Subcutaneous adipose tissue (tissue), 4 donors: ENCODE results near the gene TMEM184A. TPM values are rescaled to one million over a fixed set of nuclear protein-coding genes. Genes with fewer than 3 reads are reported as not detected.

Experiments
- CTCF ChIP-seq: fragments of 450-650 bp; IDR thresholded peaks from one replicate; pipeline ENCODE4 v1.5.1; 2016; ENCODE audit warnings: low read depth, mild to moderate bottlenecking, control low read depth, antibody characterized with exemption, moderate library complexity
- total RNA-seq, 4 donors: library from RNA; depleted of rRNA; stranded (reverse); fragments of >200 nt; gene quantifications; one replicate each; pipeline ENCODE4 v1.1.0, GENCODE V29; 2016

TMEM184A gene
- total RNA-seq, 4 donors from 2014 or later, result under 0.01 to 0.17 TPM; not detected in 2

- TF ChIP-seq CTCF, result no peak
These were observed 14.0 kb upstream of the TMEM184A start, which contains the start of gene PSMG3 for GRCh38 chr7:1569833-1570632. Gene PSMG3 (minus strand): TSS chr7:1570032. CDS start chr7:1569339, 693 bp downstream.

- TF ChIP-seq CTCF, result no peak
These were observed 13.4 kb upstream of the TMEM184A start for GRCh38 chr7:1569440-1569832.

GRCh38 chr7:1569016-1569415 lies 13.0 kb upstream of the TMEM184A start:
- TF ChIP-seq CTCF, result no peak

GRCh38 chr7:1567896-1568510 lies 12.0 kb upstream of the TMEM184A start:
- TF ChIP-seq CTCF, result no peak

GRCh38 chr7:1567049-1567771 lies 11.2 kb upstream of the TMEM184A start:
- no peak for TF ChIP-seq CTCF

- no peak for TF ChIP-seq CTCF
These were observed 10.7 kb upstream of the TMEM184A start for GRCh38 chr7:1566687-1567048.

- no peak for TF ChIP-seq CTCF
These were observed 8.6 kb upstream of the TMEM184A start for GRCh38 chr7:1564603-1565022.
